GM23338 (cell line): ENCODE results near the gene PDSS2. TPM values are rescaled to one million over a fixed set of nuclear protein-coding genes. Genes with fewer than 3 reads are reported as not detected.

Experiments
- ATAC-seq: fragments of 200-7000 bp; cut with Tn5 transposase; 3 replicates; pipeline ENCODE4 v1.9.1; 2020
- DNase-seq: peaks from one replicate; pipeline ENCODE4 v3.0.0-alpha.2; 2015; ENCODE audit warnings: low spot score
- H2AFZ ChIP-seq: fragments of 200-600 bp; sonication (generic); 2 replicates; pipeline ENCODE4 v1.8.0; 2016; ENCODE audit warnings: antibody characterized with exemption, mild to moderate bottlenecking, moderate library complexity
- H3F3A ChIP-seq: fragments of 200-600 bp; sonication (generic); replicated peaks from 2 replicates; pipeline ENCODE4 v1.8.0; 2017; ENCODE audit warnings: antibody characterized with exemption, mixed run types, low read depth
- H3K27ac ChIP-seq: fragments of 200-600 bp; sonication (generic); 2 replicates; pipeline ENCODE4 v1.6.1; 2016; ENCODE audit warnings: low read depth
- H3K27me3 ChIP-seq: fragments of 200-600 bp; sonication (generic); 2 replicates; pipeline ENCODE4 v1.8.0; 2016; ENCODE audit warnings: mild to moderate bottlenecking, mixed run types, moderate library complexity; ENCODE audit not compliant: insufficient read depth
- H3K36me3 ChIP-seq: fragments of 200-600 bp; sonication (generic); 2 replicates; pipeline ENCODE4 v1.8.0; 2016; ENCODE audit warnings: mild to moderate bottlenecking; ENCODE audit not compliant: insufficient read depth
- H3K4me1 ChIP-seq: fragments of 200-600 bp; sonication (generic); 2 replicates; pipeline ENCODE4 v1.8.0; 2016; ENCODE audit warnings: mild to moderate bottlenecking, moderate library complexity; ENCODE audit not compliant: insufficient read depth
- H3K4me2 ChIP-seq: fragments of 200-600 bp; sonication (generic); 2 replicates; pipeline ENCODE4 v1.7.1; 2017; ENCODE audit warnings: mixed run types
- H3K4me3 ChIP-seq: fragments of 200-600 bp; sonication (generic); 2 replicates; pipeline ENCODE4 v1.6.1; 2016; ENCODE audit warnings: mixed run types
- H3K79me2 ChIP-seq: fragments of 200-600 bp; sonication (generic); replicated peaks from 2 replicates; pipeline ENCODE4 v1.8.0; 2017; ENCODE audit warnings: mild to moderate bottlenecking; ENCODE audit not compliant: insufficient read depth
- H3K9me2 ChIP-seq: fragments of 200-600 bp; sonication (generic); 2 replicates; pipeline ENCODE4 v1.8.0; 2017; ENCODE audit not compliant: insufficient read depth
- H4K20me1 ChIP-seq: fragments of 200-600 bp; sonication (generic); replicated peaks from 2 replicates; pipeline ENCODE4 v1.8.0; 2017; ENCODE audit warnings: mild to moderate bottlenecking; ENCODE audit not compliant: insufficient read depth
- H3K27ac Mint-ChIP-seq: 2 replicates; pipeline ENCODE4 v1.8.0; 2020; ENCODE audit warnings: inconsistent platforms, mild to moderate bottlenecking, moderate library complexity, mixed read lengths
- H3K27me3 Mint-ChIP-seq: 3 replicates; pipeline ENCODE4 v1.8.0; 2022; ENCODE audit warnings: low read depth, mild to moderate bottlenecking, moderate library complexity, mixed read lengths, inconsistent platforms; ENCODE audit not compliant: insufficient read depth, poor library complexity
- H3K36me3 Mint-ChIP-seq: 3 replicates; pipeline ENCODE4 v1.8.0; 2021; ENCODE audit warnings: low read depth, mild to moderate bottlenecking, inconsistent platforms, moderate library complexity, mixed read lengths
- H3K4me1 Mint-ChIP-seq: 3 replicates; pipeline ENCODE4 v1.8.0; 2020; ENCODE audit warnings: mild to moderate bottlenecking, inconsistent platforms, mixed read lengths
- H3K4me3 Mint-ChIP-seq: 3 replicates; pipeline ENCODE4 v1.8.0; 2021; ENCODE audit warnings: moderate library complexity, mild to moderate bottlenecking, inconsistent platforms, mixed read lengths
- H3K9me3 Mint-ChIP-seq: 3 replicates; pipeline ENCODE4 v1.8.0; 2020; ENCODE audit warnings: moderate library complexity, mild to moderate bottlenecking, inconsistent platforms, mixed read lengths
- CREB1 ChIP-seq: fragments of 250-450 bp; sonication (Bioruptor Pico); IDR thresholded peaks from 2 replicates; pipeline ENCODE4 v1.5.0; 2020; ENCODE audit warnings: low read depth, mild to moderate bottlenecking, moderate library complexity
- ETS1 ChIP-seq: IDR thresholded peaks from 2 replicates; pipeline ENCODE4 v1.6.1; 2016; ENCODE audit warnings: antibody characterized with exemption
- EZH2 ChIP-seq: fragments of 200-600 bp; sonication (generic); IDR thresholded peaks from one replicate; pipeline ENCODE4 v1.8.0; 2017; ENCODE audit warnings: antibody characterized with exemption, mild to moderate bottlenecking, low read depth; ENCODE audit not compliant: unreplicated experiment
- JUNB ChIP-seq: IDR thresholded peaks from one replicate; pipeline ENCODE4 v1.6.1; 2016; ENCODE audit warnings: antibody characterized with exemption; ENCODE audit not compliant: unreplicated experiment
- POLR2AphosphoS5 ChIP-seq: IDR thresholded peaks from 2 replicates; pipeline ENCODE4 v1.6.1; 2016; ENCODE audit warnings: antibody characterized with exemption, low read depth
- STAT1 ChIP-seq: IDR thresholded peaks from one replicate; pipeline ENCODE4 v1.6.1; 2016; ENCODE audit warnings: antibody characterized with exemption; ENCODE audit not compliant: unreplicated experiment
- polyA plus RNA-seq: library from polyadenylated mRNA; unstranded; fragments of >200 nt; fragmentation: Nextera tagmentation; extraction: Ambion mirVana; gene quantifications from 2 replicates; pipeline ENCODE4 v1.2.1, GENCODE V29; 2016
- total RNA-seq: library from RNA; depleted of rRNA; stranded (reverse); fragments of >200 nt; shearing (Covaris generic); gene quantifications from 2 replicates; pipeline ENCODE4 v1.2.3, GENCODE V29; 2014
- TF ChIP-seq, protein P1 (sequence below): fragments of 250-450 bp; sonication (Bioruptor Pico); IDR thresholded peaks from 2 replicates; pipeline ENCODE4 v1.5.0; 2020; ENCODE audit warnings: mild to moderate bottlenecking, moderate library complexity
- TF ChIP-seq, protein P2 (sequence below): IDR thresholded peaks from one replicate; pipeline ENCODE4 v1.6.1; 2018; ENCODE audit warnings: antibody characterized with exemption; ENCODE audit not compliant: unreplicated experiment

Gene PDSS2
- total and polyA plus RNA-seq, 2 experiments from 2014 or later = 7.3 to 16.7 TPM

DNA sequence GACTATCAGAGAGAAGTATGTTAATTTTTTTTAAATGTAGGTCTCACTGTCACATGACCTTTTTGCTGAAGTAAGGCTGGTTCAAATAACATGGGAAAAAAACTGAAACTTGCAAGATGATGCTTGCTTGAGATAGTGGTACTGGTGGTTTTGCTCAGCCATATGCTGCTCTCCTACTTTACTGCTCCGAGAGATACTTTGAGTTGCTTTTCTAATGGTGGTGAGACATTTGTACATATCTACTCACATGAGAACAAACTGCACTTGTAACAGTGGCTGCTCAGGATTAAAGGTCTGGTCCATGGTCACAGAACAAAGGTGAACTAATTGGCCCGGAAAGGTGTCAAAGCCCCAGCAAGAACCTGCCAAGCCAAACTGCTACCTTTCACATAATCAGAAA, 237.8 kb downstream of the PDSS2 start:
- no peaks in the 10 kb centered on the region for H3K9me2 ChIP-seq
- H2AFZ ChIP-seq = no peak overlapping the region
- H3K27me3 Mint-ChIP-seq = peaks cover 3% of the 10 kb centered on the region
- TF ChIP-seq, protein P1, sequence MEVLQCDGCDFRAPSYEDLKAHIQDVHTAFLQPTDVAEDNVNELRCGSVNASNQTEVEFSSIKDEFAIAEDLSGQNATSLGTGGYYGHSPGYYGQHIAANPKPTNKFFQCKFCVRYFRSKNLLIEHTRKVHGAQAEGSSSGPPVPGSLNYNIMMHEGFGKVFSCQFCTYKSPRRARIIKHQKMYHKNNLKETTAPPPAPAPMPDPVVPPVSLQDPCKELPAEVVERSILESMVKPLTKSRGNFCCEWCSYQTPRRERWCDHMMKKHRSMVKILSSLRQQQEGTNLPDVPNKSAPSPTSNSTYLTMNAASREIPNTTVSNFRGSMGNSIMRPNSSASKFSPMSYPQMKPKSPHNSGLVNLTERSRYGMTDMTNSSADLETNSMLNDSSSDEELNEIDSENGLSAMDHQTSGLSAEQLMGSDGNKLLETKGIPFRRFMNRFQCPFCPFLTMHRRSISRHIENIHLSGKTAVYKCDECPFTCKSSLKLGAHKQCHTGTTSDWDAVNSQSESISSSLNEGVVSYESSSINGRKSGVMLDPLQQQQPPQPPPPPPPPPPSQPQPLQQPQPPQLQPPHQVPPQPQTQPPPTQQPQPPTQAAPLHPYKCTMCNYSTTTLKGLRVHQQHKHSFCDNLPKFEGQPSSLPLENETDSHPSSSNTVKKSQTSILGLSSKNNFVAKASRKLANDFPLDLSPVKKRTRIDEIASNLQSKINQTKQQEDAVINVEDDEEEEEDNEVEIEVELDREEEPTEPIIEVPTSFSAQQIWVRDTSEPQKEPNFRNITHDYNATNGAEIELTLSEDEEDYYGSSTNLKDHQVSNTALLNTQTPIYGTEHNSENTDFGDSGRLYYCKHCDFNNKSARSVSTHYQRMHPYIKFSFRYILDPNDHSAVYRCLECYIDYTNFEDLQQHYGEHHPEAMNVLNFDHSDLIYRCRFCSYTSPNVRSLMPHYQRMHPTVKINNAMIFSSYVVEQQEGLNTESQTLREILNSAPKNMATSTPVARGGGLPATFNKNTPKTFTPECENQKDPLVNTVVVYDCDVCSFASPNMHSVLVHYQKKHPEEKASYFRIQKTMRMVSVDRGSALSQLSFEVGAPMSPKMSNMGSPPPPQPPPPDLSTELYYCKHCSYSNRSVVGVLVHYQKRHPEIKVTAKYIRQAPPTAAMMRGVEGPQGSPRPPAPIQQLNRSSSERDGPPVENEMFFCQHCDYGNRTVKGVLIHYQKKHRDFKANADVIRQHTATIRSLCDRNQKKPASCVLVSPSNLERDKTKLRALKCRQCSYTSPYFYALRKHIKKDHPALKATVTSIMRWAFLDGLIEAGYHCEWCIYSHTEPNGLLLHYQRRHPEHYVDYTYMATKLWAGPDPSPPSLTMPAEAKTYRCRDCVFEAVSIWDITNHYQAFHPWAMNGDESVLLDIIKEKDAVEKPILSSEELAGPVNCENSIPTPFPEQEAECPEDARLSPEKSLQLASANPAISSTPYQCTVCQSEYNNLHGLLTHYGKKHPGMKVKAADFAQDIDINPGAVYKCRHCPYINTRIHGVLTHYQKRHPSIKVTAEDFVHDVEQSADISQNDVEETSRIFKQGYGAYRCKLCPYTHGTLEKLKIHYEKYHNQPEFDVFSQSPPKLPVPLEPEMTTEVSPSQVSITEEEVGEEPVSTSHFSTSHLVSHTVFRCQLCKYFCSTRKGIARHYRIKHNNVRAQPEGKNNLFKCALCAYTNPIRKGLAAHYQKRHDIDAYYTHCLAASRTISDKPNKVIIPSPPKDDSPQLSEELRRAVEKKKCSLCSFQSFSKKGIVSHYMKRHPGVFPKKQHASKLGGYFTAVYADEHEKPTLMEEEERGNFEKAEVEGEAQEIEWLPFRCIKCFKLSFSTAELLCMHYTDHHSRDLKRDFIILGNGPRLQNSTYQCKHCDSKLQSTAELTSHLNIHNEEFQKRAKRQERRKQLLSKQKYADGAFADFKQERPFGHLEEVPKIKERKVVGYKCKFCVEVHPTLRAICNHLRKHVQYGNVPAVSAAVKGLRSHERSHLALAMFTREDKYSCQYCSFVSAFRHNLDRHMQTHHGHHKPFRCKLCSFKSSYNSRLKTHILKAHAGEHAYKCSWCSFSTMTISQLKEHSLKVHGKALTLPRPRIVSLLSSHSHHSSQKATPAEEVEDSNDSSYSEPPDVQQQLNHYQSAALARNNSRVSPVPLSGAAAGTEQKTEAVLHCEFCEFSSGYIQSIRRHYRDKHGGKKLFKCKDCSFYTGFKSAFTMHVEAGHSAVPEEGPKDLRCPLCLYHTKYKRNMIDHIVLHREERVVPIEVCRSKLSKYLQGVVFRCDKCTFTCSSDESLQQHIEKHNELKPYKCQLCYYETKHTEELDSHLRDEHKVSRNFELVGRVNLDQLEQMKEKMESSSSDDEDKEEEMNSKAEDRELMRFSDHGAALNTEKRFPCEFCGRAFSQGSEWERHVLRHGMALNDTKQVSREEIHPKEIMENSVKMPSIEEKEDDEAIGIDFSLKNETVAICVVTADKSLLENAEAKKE (CRISPR knock-in tag) = no peak
- TF ChIP-seq JUNB = no peak
- no peak for TF ChIP-seq STAT1
- TF ChIP-seq POLR2AphosphoS5 = no peak
- TF ChIP-seq CREB1 = no peak
- no peak for TF ChIP-seq ETS1
- TF ChIP-seq, protein P2, sequence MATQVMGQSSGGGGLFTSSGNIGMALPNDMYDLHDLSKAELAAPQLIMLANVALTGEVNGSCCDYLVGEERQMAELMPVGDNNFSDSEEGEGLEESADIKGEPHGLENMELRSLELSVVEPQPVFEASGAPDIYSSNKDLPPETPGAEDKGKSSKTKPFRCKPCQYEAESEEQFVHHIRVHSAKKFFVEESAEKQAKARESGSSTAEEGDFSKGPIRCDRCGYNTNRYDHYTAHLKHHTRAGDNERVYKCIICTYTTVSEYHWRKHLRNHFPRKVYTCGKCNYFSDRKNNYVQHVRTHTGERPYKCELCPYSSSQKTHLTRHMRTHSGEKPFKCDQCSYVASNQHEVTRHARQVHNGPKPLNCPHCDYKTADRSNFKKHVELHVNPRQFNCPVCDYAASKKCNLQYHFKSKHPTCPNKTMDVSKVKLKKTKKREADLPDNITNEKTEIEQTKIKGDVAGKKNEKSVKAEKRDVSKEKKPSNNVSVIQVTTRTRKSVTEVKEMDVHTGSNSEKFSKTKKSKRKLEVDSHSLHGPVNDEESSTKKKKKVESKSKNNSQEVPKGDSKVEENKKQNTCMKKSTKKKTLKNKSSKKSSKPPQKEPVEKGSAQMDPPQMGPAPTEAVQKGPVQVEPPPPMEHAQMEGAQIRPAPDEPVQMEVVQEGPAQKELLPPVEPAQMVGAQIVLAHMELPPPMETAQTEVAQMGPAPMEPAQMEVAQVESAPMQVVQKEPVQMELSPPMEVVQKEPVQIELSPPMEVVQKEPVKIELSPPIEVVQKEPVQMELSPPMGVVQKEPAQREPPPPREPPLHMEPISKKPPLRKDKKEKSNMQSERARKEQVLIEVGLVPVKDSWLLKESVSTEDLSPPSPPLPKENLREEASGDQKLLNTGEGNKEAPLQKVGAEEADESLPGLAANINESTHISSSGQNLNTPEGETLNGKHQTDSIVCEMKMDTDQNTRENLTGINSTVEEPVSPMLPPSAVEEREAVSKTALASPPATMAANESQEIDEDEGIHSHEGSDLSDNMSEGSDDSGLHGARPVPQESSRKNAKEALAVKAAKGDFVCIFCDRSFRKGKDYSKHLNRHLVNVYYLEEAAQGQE = no peak
- TF ChIP-seq EZH2 = no peak
- no peaks in the 10 kb centered on the region for H3K9me3 Mint-ChIP-seq
- H3K27me3 ChIP-seq = no peaks in the 10 kb centered on the region
- no peaks in the 10 kb centered on the region for H3K36me3 Mint-ChIP-seq
- H3K79me2 ChIP-seq = no peaks in the 10 kb centered on the region
- no peak for ATAC-seq
- no peaks in the 10 kb centered on the region for H3K36me3 ChIP-seq
- H3K4me3 Mint-ChIP-seq = no peak overlapping the region; the same call in 2 of the 3 replicates
- peaks cover 24% of the 10 kb centered on the region for H3K4me1 Mint-ChIP-seq
- H3K4me2 ChIP-seq = no peak overlapping the region
- DNase-seq = no peak
- no peak overlapping the region for H3K27ac ChIP-seq
- no peaks in the 10 kb centered on the region for H3F3A ChIP-seq
- H3K27ac Mint-ChIP-seq = no peak overlapping the region
- no peak overlapping the region for H3K4me3 ChIP-seq
- no peaks in the 10 kb centered on the region for H4K20me1 ChIP-seq
- H3K4me1 ChIP-seq = peaks cover 5% of the 10 kb centered on the region
